Panc1 (cell line): ENCODE results near the gene QSER1.
A peak's percentile ranks its signal among the peaks of the same experiment; 100 is the strongest.

Experiments used
- CTCF ChIP-seq: fragments of 450-650 bp; IDR thresholded peaks from 2 replicates; pipeline ENCODE4 v1.5.1; 2017; ENCODE audit warnings: mild to moderate bottlenecking
- POLR2AphosphoS5 ChIP-seq: IDR thresholded peaks from 2 replicates; pipeline ENCODE4 v1.6.1; 2012; ENCODE audit warnings: mild to moderate bottlenecking, low read depth, low read length, moderate library complexity
- REST ChIP-seq, 2 experiments: IDR thresholded peaks; 2 replicates each; pipeline ENCODE4 v1.6.1; 2011 to 2012; ENCODE audit warnings: low read depth in 2 of 2, control low read depth in 1 of 2, low read length in 1 of 2, mild to moderate bottlenecking in 1 of 2, moderate library complexity in 1 of 2; ENCODE audit not compliant: insufficient read depth in 1 of 2

GRCh38 chr11:32960553-32961164 lies 68.0 kb downstream of the QSER1 start:
- peak; percentile 71; the same call in 1 of the 2 replicates for TF ChIP-seq CTCF
- no peak for TF ChIP-seq REST (IDR thresholded peaks at IDR 0.05; ENCODE audit: insufficient read depth in 1 of 2, low read depth in 2 of 2, low read length in 1 of 2)
- TF ChIP-seq POLR2AphosphoS5: no peak
